HG02884 (cell line): ENCODE results near the gene NPHP1.
"Not testable (repeated sequence)": the region's sequence is repeated elsewhere in the genome, so short reads cannot be mapped to it uniquely, and the experiment has no call there.

ENCODE experiments used
- ATAC-seq: cut with Tn5 transposase; IDR thresholded peaks from one replicate; pipeline ENCODE4 v1.9.1; 2021; ENCODE audit warnings: mild to moderate bottlenecking, moderate library complexity; ENCODE audit not compliant: unreplicated experiment

Gene NPHP1

GRCh38 chr2:110204408-110205385, at the start of gene NPHP1:
Gene NPHP1, minus strand, starts transcription at chr2:110205013. Its CDS starts 45 bp downstream, at chr2:110204968.
- ATAC-seq = peak; percentile 94

GRCh38 chr2:110248081-110248795, 43.4 kb upstream of the NPHP1 start:
- ATAC-seq = not testable (repeated sequence)

GRCh38 chr2:110245488-110246435, 40.9 kb upstream of the NPHP1 start:
- ATAC-seq = not testable (repeated sequence)

GRCh38 chr2:110243283-110243682, 38.5 kb upstream of the NPHP1 start:
- not testable (repeated sequence) for ATAC-seq

GRCh38 chr2:110234514-110234913, 29.7 kb upstream of the NPHP1 start:
- not testable (repeated sequence) for ATAC-seq

GRCh38 chr2:110229886-110230285, 25.1 kb upstream of the NPHP1 start:
- not testable (repeated sequence) for ATAC-seq

- ATAC-seq = not testable (repeated sequence)
Observed at GRCh38 chr2:110222626-110223025, 17.8 kb upstream of the NPHP1 start.

- ATAC-seq = no peak
Observed at GRCh38 chr2:110221938-110222337, 17.1 kb upstream of the NPHP1 start.

- ATAC-seq = no peak
Observed at GRCh38 chr2:110220190-110220564, 15.4 kb upstream of the NPHP1 start.

GRCh38 chr2:110219496-110220189, 14.8 kb upstream of the NPHP1 start:
- no peak for ATAC-seq

- ATAC-seq = not testable (repeated sequence)
Observed at GRCh38 chr2:110218889-110219288, 14.1 kb upstream of the NPHP1 start.

- ATAC-seq = no peak
Observed at GRCh38 chr2:110216803-110217202, 12.0 kb upstream of the NPHP1 start.

- no peak for ATAC-seq
Observed at GRCh38 chr2:110216199-110216598, 11.4 kb upstream of the NPHP1 start.

GRCh38 chr2:110215566-110216158, 10.8 kb upstream of the NPHP1 start:
- no peak for ATAC-seq

- ATAC-seq = no peak
Observed at GRCh38 chr2:110215091-110215490, 10.3 kb upstream of the NPHP1 start.

- ATAC-seq = not testable (repeated sequence)
Observed at GRCh38 chr2:110213522-110213921, 8.7 kb upstream of the NPHP1 start.

- peak; percentile 86 for ATAC-seq
Observed at GRCh38 chr2:110211938-110212858, 7.4 kb upstream of the NPHP1 start, which contains the start of gene MTLN. Gene MTLN, minus strand, starts transcription at chr2:110212547. Its CDS starts 22 bp downstream, at chr2:110212525.

- no peak for ATAC-seq
Observed at GRCh38 chr2:110205660-110206455, 1.0 kb upstream of the NPHP1 start.
